ENCODE data around the gene LGMN. TPM values are rescaled to one million over a fixed set of nuclear protein-coding genes. Genes with fewer than 3 reads are reported as not detected.
A peak's percentile ranks its signal among the peaks of the same experiment; 100 is the strongest.
"Not testable (repeated sequence)": the region's sequence is repeated elsewhere in the genome, so short reads cannot be mapped to it uniquely, and the experiment has no call there.

LGMN gene
- total RNA-seq, 1 experiment from 2014 or later: 33.7 TPM

GRCh38 chr14:92775292-92775691 lies 26.9 kb upstream of the LGMN start:
- not testable (repeated sequence) for H3K27me3 ChIP-seq; H3K36me3 ChIP-seq; H3K4me3 ChIP-seq; H3K27ac ChIP-seq; H3K4me1 ChIP-seq; DNase-seq; H3K9me3 ChIP-seq (replicated peaks)

GRCh38 chr14:92774572-92774971 lies 26.1 kb upstream of the LGMN start:
- Histone ChIP-seq H3K9me3 (replicated peaks) (no peaks in the 10 kb centered on the region), H3K4me3 (no peak overlapping the region), H3K27me3 (no peaks in the 10 kb centered on the region), H3K27ac (no peak overlapping the region), H3K36me3 (no peaks in the 10 kb centered on the region), H3K4me1 (no peaks in the 10 kb centered on the region)
- DNase-seq: no peak

GRCh38 chr14:92770484-92770883 lies 22.1 kb upstream of the LGMN start:
- no peaks in the 10 kb centered on the region for H3K4me1 ChIP-seq
- DNase-seq: no peak
- H3K27me3 ChIP-seq: no peaks in the 10 kb centered on the region
- no peak overlapping the region for H3K27ac ChIP-seq
- no peaks in the 10 kb centered on the region for H3K36me3 ChIP-seq
- H3K9me3 ChIP-seq (replicated peaks): no peaks in the 10 kb centered on the region
- H3K4me3 ChIP-seq: no peak overlapping the region

GRCh38 chr14:92768795-92769194 lies 20.4 kb upstream of the LGMN start:
- Histone ChIP-seq H3K27ac (no peak overlapping the region), H3K9me3 (replicated peaks) (no peaks in the 10 kb centered on the region), H3K27me3 (no peaks in the 10 kb centered on the region), H3K36me3 (no peaks in the 10 kb centered on the region), H3K4me3 (no peak overlapping the region), H3K4me1 (no peaks in the 10 kb centered on the region)
- no peak for DNase-seq

- not testable (repeated sequence) for H3K36me3 ChIP-seq; H3K27ac ChIP-seq; H3K4me3 ChIP-seq; H3K4me1 ChIP-seq; DNase-seq; H3K9me3 ChIP-seq (replicated peaks); H3K27me3 ChIP-seq
These were observed 19.8 kb upstream of the LGMN start for GRCh38 chr14:92768236-92768635.

GRCh38 chr14:92763666-92764631 lies 15.5 kb upstream of the LGMN start:
- DNase-seq; H3K27ac ChIP-seq; H3K36me3 ChIP-seq; H3K4me1 ChIP-seq; H3K9me3 ChIP-seq (replicated peaks); H3K27me3 ChIP-seq; H3K4me3 ChIP-seq: not testable (repeated sequence)

GRCh38 chr14:92760524-92760805 lies 12.0 kb upstream of the LGMN start:
- DNase-seq: no peak
- no peaks in the 10 kb centered on the region for H3K36me3 ChIP-seq
- H3K4me3 ChIP-seq: no peak overlapping the region
- H3K4me1 ChIP-seq: 0 out of 2 replicates have a peak, but pooled peaks cover 1% of the 10 kb centered on the region
- no peaks in the 10 kb centered on the region for H3K27me3 ChIP-seq
- no peak overlapping the region for H3K27ac ChIP-seq
- no peaks in the 10 kb centered on the region for H3K9me3 ChIP-seq (replicated peaks)

GRCh38 chr14:92759679-92760523 lies 11.5 kb upstream of the LGMN start:
- no peaks in the 10 kb centered on the region for H3K27me3 ChIP-seq
- no peak overlapping the region for H3K27ac ChIP-seq
- no peak for DNase-seq
- H3K4me1 ChIP-seq: 0 out of 2 replicates have a peak, but pooled peaks cover 7% of the 10 kb centered on the region
- no peaks in the 10 kb centered on the region for H3K36me3 ChIP-seq
- H3K9me3 ChIP-seq (replicated peaks): no peaks in the 10 kb centered on the region
- no peak overlapping the region for H3K4me3 ChIP-seq

- Histone ChIP-seq H3K27ac (no peak overlapping the region), H3K4me1 (0 out of 2 replicates have a peak, but pooled peaks cover 7% of the 10 kb centered on the region), H3K27me3 (no peaks in the 10 kb centered on the region), H3K36me3 (no peaks in the 10 kb centered on the region), H3K9me3 (replicated peaks) (no peaks in the 10 kb centered on the region), H3K4me3 (no peak overlapping the region)
- peak; percentile 81 to 88 for DNase-seq
These were observed 10.9 kb upstream of the LGMN start for GRCh38 chr14:92759300-92759678.

GRCh38 chr14:92756446-92756845 lies 8.0 kb upstream of the LGMN start:
- DNase-seq: no peak
- Histone ChIP-seq H3K27ac (no peak overlapping the region), H3K36me3 (no peaks in the 10 kb centered on the region), H3K4me1 (0 out of 2 replicates have a peak, but pooled peaks cover 7% of the 10 kb centered on the region), H3K27me3 (no peaks in the 10 kb centered on the region), H3K4me3 (no peak overlapping the region), H3K9me3 (replicated peaks) (no peaks in the 10 kb centered on the region)

- Histone ChIP-seq H3K27ac (no peak overlapping the region), H3K27me3 (no peaks in the 10 kb centered on the region), H3K4me3 (no peak overlapping the region), H3K9me3 (replicated peaks) (no peaks in the 10 kb centered on the region), H3K36me3 (no peaks in the 10 kb centered on the region), H3K4me1 (0 out of 2 replicates have a peak, but pooled peaks cover 7% of the 10 kb centered on the region)
- DNase-seq: no peak
These were observed 7.1 kb upstream of the LGMN start for GRCh38 chr14:92755495-92755894.

GRCh38 chr14:92754966-92755365 lies 6.5 kb upstream of the LGMN start:
- DNase-seq: peak; percentile 36 to 59
- Histone ChIP-seq H3K27ac (no peak overlapping the region), H3K4me3 (no peak overlapping the region), H3K27me3 (no peaks in the 10 kb centered on the region), H3K36me3 (no peaks in the 10 kb centered on the region), H3K9me3 (replicated peaks) (no peaks in the 10 kb centered on the region), H3K4me1 (0 out of 2 replicates have a peak, but pooled peaks cover 7% of the 10 kb centered on the region)

- Histone ChIP-seq H3K4me1 (0 out of 2 replicates have a peak, but pooled peaks cover 7% of the 10 kb centered on the region), H3K36me3 (no peaks in the 10 kb centered on the region), H3K9me3 (replicated peaks) (no peaks in the 10 kb centered on the region), H3K27ac (no peak overlapping the region), H3K27me3 (no peaks in the 10 kb centered on the region), H3K4me3 (no peak overlapping the region)
- no peak for DNase-seq
These were observed 4.8 kb upstream of the LGMN start for GRCh38 chr14:92753250-92753649.

- Histone ChIP-seq H3K9me3 (replicated peaks) (no peaks in the 10 kb centered on the region), H3K27me3 (no peaks in the 10 kb centered on the region), H3K36me3 (no peaks in the 10 kb centered on the region), H3K4me1 (0 out of 2 replicates have a peak, but pooled peaks cover 7% of the 10 kb centered on the region), H3K4me3 (no peak overlapping the region), H3K27ac (no peak overlapping the region)
- no peak for DNase-seq
These were observed 3.4 kb upstream of the LGMN start for GRCh38 chr14:92751819-92752218.

GRCh38 chr14:92750994-92751400 lies 2.6 kb upstream of the LGMN start:
- Histone ChIP-seq H3K9me3 (replicated peaks) (no peaks in the 10 kb centered on the region), H3K4me3 (no peak overlapping the region), H3K27me3 (no peaks in the 10 kb centered on the region), H3K36me3 (no peaks in the 10 kb centered on the region), H3K4me1 (0 out of 2 replicates have a peak, but pooled peaks cover 7% of the 10 kb centered on the region), H3K27ac (no peak overlapping the region)
- DNase-seq: no peak

All from SJCRH30 (cell line).